WTC11 (cell line): ENCODE measurements around the gene FBN3.

Experiments
- CREM ChIP-seq: sonication (generic); formaldehyde crosslinking; IDR thresholded peaks from 2 replicates; pipeline ENCODE4 v1.8.1; 2022; ENCODE audit warnings: mild to moderate bottlenecking, missing genetic modification reagents, moderate library complexity
- RELA ChIP-seq: sonication (generic); formaldehyde crosslinking; IDR thresholded peaks from 2 replicates; pipeline ENCODE4 v1.8.1; 2022; ENCODE audit warnings: missing genetic modification reagents, mild to moderate bottlenecking, borderline replicate concordance
- SMAD3 ChIP-seq: sonication (generic); formaldehyde crosslinking; IDR thresholded peaks from 2 replicates; pipeline ENCODE4 v1.8.0; 2022; ENCODE audit warnings: missing genetic modification reagents, mild to moderate bottlenecking, borderline replicate concordance
- SP1 ChIP-seq: sonication (generic); formaldehyde crosslinking; conservative IDR thresholded peaks from 2 replicates; pipeline ENCODE4 v1.8.1; 2022; ENCODE audit warnings: missing genetic modification reagents
- TEAD4 ChIP-seq: sonication (generic); formaldehyde crosslinking; IDR thresholded peaks from 2 replicates; pipeline ENCODE4 v1.8.0; 2022; ENCODE audit warnings: mild to moderate bottlenecking, missing genetic modification reagents
- USF2 ChIP-seq: sonication (generic); formaldehyde crosslinking; IDR thresholded peaks from 2 replicates; pipeline ENCODE4 v1.8.1; 2023; ENCODE audit warnings: mild to moderate bottlenecking, missing genetic modification reagents, moderate library complexity
- ZBTB21 ChIP-seq: sonication (generic); formaldehyde crosslinking; IDR thresholded peaks from 2 replicates; pipeline ENCODE4 v1.8.1; 2023; ENCODE audit warnings: mild to moderate bottlenecking, missing genetic modification reagents, borderline replicate concordance
- ZNF219 ChIP-seq: sonication (generic); formaldehyde crosslinking; IDR thresholded peaks from 2 replicates; pipeline ENCODE4 v1.8.0; 2023; ENCODE audit warnings: missing genetic modification reagents, mild to moderate bottlenecking, borderline replicate concordance
- ZNF232 ChIP-seq: sonication (generic); formaldehyde crosslinking; IDR thresholded peaks from 2 replicates; pipeline ENCODE4 v1.8.0; 2022; ENCODE audit warnings: mild to moderate bottlenecking, missing genetic modification reagents
- ZNF263 ChIP-seq: sonication (generic); formaldehyde crosslinking; IDR thresholded peaks from 2 replicates; pipeline ENCODE4 v1.8.1; 2022; ENCODE audit warnings: low read depth, mild to moderate bottlenecking, moderate library complexity, missing genetic modification reagents
- TF ChIP-seq, protein P1 (sequence below): fragments of 200-600 bp; IDR thresholded peaks from 2 replicates; pipeline ENCODE4 v1.8.0; 2022; ENCODE audit warnings: antibody characterized with exemption
- TF ChIP-seq, protein P2 (sequence below): fragments of 250-450 bp; sonication (Bioruptor Pico); IDR thresholded peaks from 2 replicates; pipeline ENCODE4 v1.9.0; 2021; ENCODE audit warnings: mild to moderate bottlenecking, borderline replicate concordance
- TF ChIP-seq, protein P3 (sequence below): sonication (generic); formaldehyde crosslinking; IDR thresholded peaks from 2 replicates; pipeline ENCODE4 v1.8.1; 2022; ENCODE audit warnings: low read depth, missing genetic modification reagents, borderline replicate concordance

DNA sequence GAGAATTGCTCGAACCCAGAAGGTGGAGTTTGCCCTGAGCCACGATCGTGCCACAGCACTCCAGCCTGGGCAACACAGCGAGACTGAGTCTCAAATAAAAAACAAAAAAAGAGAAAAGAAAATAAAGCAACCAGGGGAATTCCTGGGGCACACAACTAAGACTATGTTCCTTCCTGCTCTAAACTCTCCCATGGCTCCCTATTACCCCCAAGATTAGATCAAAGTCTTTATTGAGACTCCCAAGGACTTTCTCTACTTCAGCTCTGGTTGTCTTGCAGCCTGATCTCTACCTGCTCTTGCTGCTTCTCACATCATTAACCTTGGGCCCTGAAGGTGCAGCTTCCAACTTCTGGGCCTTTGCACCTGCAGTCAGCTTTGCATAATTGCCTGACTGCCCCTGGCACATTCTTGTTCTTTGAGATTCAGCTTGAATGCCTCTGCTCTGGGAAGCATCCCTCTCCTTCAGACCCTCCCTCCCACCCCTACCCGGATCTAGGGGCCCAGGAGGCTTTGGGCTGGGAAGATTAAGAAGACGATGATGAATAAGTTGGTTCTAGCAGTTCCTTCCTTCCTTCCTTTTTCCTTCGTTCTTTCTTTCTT, 42.9 kb upstream of the FBN3 start:
- TF ChIP-seq TEAD4 (CRISPR knock-in tag), result no peak
- TF ChIP-seq, protein P1, sequence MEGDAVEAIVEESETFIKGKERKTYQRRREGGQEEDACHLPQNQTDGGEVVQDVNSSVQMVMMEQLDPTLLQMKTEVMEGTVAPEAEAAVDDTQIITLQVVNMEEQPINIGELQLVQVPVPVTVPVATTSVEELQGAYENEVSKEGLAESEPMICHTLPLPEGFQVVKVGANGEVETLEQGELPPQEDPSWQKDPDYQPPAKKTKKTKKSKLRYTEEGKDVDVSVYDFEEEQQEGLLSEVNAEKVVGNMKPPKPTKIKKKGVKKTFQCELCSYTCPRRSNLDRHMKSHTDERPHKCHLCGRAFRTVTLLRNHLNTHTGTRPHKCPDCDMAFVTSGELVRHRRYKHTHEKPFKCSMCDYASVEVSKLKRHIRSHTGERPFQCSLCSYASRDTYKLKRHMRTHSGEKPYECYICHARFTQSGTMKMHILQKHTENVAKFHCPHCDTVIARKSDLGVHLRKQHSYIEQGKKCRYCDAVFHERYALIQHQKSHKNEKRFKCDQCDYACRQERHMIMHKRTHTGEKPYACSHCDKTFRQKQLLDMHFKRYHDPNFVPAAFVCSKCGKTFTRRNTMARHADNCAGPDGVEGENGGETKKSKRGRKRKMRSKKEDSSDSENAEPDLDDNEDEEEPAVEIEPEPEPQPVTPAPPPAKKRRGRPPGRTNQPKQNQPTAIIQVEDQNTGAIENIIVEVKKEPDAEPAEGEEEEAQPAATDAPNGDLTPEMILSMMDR, result no peak
- TF ChIP-seq ZNF219, result no peak
- TF ChIP-seq, protein P2, sequence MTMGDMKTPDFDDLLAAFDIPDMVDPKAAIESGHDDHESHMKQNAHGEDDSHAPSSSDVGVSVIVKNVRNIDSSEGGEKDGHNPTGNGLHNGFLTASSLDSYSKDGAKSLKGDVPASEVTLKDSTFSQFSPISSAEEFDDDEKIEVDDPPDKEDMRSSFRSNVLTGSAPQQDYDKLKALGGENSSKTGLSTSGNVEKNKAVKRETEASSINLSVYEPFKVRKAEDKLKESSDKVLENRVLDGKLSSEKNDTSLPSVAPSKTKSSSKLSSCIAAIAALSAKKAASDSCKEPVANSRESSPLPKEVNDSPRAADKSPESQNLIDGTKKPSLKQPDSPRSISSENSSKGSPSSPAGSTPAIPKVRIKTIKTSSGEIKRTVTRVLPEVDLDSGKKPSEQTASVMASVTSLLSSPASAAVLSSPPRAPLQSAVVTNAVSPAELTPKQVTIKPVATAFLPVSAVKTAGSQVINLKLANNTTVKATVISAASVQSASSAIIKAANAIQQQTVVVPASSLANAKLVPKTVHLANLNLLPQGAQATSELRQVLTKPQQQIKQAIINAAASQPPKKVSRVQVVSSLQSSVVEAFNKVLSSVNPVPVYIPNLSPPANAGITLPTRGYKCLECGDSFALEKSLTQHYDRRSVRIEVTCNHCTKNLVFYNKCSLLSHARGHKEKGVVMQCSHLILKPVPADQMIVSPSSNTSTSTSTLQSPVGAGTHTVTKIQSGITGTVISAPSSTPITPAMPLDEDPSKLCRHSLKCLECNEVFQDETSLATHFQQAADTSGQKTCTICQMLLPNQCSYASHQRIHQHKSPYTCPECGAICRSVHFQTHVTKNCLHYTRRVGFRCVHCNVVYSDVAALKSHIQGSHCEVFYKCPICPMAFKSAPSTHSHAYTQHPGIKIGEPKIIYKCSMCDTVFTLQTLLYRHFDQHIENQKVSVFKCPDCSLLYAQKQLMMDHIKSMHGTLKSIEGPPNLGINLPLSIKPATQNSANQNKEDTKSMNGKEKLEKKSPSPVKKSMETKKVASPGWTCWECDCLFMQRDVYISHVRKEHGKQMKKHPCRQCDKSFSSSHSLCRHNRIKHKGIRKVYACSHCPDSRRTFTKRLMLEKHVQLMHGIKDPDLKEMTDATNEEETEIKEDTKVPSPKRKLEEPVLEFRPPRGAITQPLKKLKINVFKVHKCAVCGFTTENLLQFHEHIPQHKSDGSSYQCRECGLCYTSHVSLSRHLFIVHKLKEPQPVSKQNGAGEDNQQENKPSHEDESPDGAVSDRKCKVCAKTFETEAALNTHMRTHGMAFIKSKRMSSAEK (CRISPR knock-in tag), result no peak
- TF ChIP-seq, protein P3, sequence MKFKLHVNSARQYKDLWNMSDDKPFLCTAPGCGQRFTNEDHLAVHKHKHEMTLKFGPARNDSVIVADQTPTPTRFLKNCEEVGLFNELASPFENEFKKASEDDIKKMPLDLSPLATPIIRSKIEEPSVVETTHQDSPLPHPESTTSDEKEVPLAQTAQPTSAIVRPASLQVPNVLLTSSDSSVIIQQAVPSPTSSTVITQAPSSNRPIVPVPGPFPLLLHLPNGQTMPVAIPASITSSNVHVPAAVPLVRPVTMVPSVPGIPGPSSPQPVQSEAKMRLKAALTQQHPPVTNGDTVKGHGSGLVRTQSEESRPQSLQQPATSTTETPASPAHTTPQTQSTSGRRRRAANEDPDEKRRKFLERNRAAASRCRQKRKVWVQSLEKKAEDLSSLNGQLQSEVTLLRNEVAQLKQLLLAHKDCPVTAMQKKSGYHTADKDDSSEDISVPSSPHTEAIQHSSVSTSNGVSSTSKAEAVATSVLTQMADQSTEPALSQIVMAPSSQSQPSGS, result no peak
- no peak for TF ChIP-seq ZNF232 (CRISPR knock-in tag)
- no peak for TF ChIP-seq SMAD3 (CRISPR knock-in tag)
- no peak for TF ChIP-seq USF2 (CRISPR knock-in tag)
- TF ChIP-seq SP1, result no peak
- TF ChIP-seq RELA (CRISPR knock-in tag), result no peak
- TF ChIP-seq ZBTB21 (CRISPR knock-in tag), result no peak
- no peak for TF ChIP-seq CREM
- no peak for TF ChIP-seq ZNF263 (CRISPR knock-in tag)
